Measurements from ENCODE around the gene GNA12. TPM values are rescaled to one million over a fixed set of nuclear protein-coding genes. Genes with fewer than 3 reads are reported as not detected.

Gene GNA12
- total and polyA plus RNA-seq, 10 of the 15 experiments (the other 5 are each of a cell fraction or from before 2014, with no cell fraction given) = 1.9 to 51.8 (median 12.6) TPM

DNA sequence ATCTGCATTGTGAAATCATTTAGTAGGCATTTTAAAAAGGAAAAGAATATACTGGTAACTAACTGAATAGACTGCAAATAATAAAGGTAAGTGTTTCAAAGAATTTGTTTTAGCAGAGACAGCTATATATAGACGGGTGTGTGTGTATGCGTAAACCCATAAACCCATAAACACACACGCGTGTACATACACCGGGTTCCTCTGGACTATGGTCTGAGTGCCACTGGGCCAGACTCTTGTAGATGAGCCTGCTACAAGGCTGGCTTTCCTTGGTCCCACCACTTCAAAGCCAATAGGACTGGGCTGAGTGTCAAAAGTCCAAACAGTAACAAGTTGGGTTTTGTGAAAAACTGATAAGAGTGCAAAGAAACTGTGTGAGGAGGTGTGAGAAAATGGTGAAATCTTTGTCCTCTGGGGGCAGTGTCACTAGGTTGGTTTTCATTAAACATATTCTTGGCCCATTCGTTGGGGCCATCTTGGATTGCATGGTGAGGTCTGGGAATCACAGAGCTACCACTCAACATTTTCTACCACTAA, 39.8 kb downstream of the GNA12 start:
- peaks cover 16% of the 10 kb centered on the region for H3K4me1 ChIP-seq (ENCODE audit: control insufficient read depth, insufficient read depth, low read length)
- CTCF ChIA-PET = interaction anchor here (0.7 to 1.3 kb wide), 4 partner anchors 10 to 22 kb away, joined by 3 to 4 read pairs (median 3); no protein-coding TSS in a partner anchor
- BruUV-seq (replicated peaks) = no TSS peak
- no peaks in the 10 kb centered on the region for H3K9me3 ChIP-seq (replicated peaks; ENCODE audit: control insufficient read depth, insufficient read depth, low read length)
- H3K9ac ChIP-seq (ENCODE audit: control insufficient read depth, insufficient read depth, low read length) = no peak overlapping the region
- no peak for TF ChIP-seq NR2C2 (IDR thresholded peaks at IDR 0.05; ENCODE audit: borderline replicate concordance, control insufficient read depth, insufficient read length, low read depth)
- TF ChIP-seq, protein P1, sequence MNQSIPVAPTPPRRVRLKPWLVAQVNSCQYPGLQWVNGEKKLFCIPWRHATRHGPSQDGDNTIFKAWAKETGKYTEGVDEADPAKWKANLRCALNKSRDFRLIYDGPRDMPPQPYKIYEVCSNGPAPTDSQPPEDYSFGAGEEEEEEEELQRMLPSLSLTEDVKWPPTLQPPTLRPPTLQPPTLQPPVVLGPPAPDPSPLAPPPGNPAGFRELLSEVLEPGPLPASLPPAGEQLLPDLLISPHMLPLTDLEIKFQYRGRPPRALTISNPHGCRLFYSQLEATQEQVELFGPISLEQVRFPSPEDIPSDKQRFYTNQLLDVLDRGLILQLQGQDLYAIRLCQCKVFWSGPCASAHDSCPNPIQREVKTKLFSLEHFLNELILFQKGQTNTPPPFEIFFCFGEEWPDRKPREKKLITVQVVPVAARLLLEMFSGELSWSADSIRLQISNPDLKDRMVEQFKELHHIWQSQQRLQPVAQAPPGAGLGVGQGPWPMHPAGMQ (IDR thresholded peaks at IDR 0.05; ENCODE audit: borderline replicate concordance) = no peak
- TF ChIP-seq CBX3 (IDR thresholded peaks at IDR 0.05; ENCODE audit: borderline replicate concordance, low read depth) = no peak
- TF ChIP-seq, protein P2, sequence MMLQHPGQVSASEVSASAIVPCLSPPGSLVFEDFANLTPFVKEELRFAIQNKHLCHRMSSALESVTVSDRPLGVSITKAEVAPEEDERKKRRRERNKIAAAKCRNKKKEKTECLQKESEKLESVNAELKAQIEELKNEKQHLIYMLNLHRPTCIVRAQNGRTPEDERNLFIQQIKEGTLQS (IDR thresholded peaks at IDR 0.05; ENCODE audit: borderline replicate concordance, extremely low read depth, low read depth, low read length) = no peak
- TF ChIP-seq EED (IDR thresholded peaks at IDR 0.05; ENCODE audit: low read depth) = no peak
- no peak for TF ChIP-seq POU2F2 (IDR thresholded peaks at IDR 0.05; ENCODE audit: borderline replicate concordance, low read depth, low read length)
- TF ChIP-seq RUNX3 (IDR thresholded peaks at IDR 0.05; ENCODE audit: low read length) = no peak
- no peak for TF ChIP-seq ZNF207 (IDR thresholded peaks at IDR 0.05; ENCODE audit: borderline replicate concordance)
- no peak for TF ChIP-seq RFX5 (IDR thresholded peaks at IDR 0.05; ENCODE audit: low read depth, low read length)
- DNase-seq (ENCODE audit: low read depth, low spot score) = no peak
- H3K4me2 ChIP-seq (ENCODE audit: control insufficient read depth, insufficient read depth) = no peak overlapping the region
- SMC1A ChIA-PET (ENCODE audit: uncharacterized antibody, unreplicated experiment) = interaction anchor here (1.1 to 1.5 kb wide), 3 partner anchors 16 to 22 kb away, joined by 3 to 6 read pairs (median 5); no protein-coding TSS in a partner anchor
- H3K36me3 ChIP-seq (ENCODE audit: control insufficient read depth in 2 of 2, insufficient read depth in 2 of 2, low read length in 1 of 2) = no peaks in the 10 kb centered on the region; a peak in 1 of 4 replicates
- WGBS (ENCODE audit: insufficient coverage, insufficient replicate concordance, low lambda C conversion rate, missing lambda C conversion rate) = 98% methylated on average over 6 of the region's 6 CpGs
- H3K4me3 ChIP-seq = no peak overlapping the region
- H2AFZ ChIP-seq (ENCODE audit: control insufficient read depth, low read depth, low read length) = no peak overlapping the region
- in situ Hi-C loops (cut with MboI) (no loop called here), intact Hi-C loops (cut with micrococcal nuclease; ENCODE audit: unreplicated experiment) (no loop called here)
- FAIRE-seq = no peak
- H4K20me1 ChIP-seq (ENCODE audit: control insufficient read depth, insufficient read depth) = no peaks in the 10 kb centered on the region
- H3K27ac ChIP-seq (ENCODE audit: control insufficient read depth, insufficient read depth) = no peak overlapping the region
- RAD21 ChIA-PET (ENCODE audit: unreplicated experiment) = interaction anchor here (0.6 kb wide), 1 partner anchor 15 kb away, joined by 3 read pairs; no protein-coding TSS in a partner anchor
- POLR2A ChIA-PET = interaction anchor here (0.6 to 1.2 kb wide), 3 partner anchors 15 to 94 kb away, joined by 4 to 5 read pairs (median 4); no protein-coding TSS in a partner anchor
- no peak for ATAC-seq
- no peaks in the 10 kb centered on the region; the same call in 1 of the 2 replicates for H3K79me2 ChIP-seq (ENCODE audit: control insufficient read depth, insufficient read depth, low read length)
- no peaks in the 10 kb centered on the region for H3K27me3 ChIP-seq (replicated peaks in 1 of 2; ENCODE audit: control insufficient read depth in 2 of 2, insufficient read depth in 2 of 2, low read length in 1 of 2)
